Mononuclear cell (primary cell): ENCODE measurements around the gene ZNF609. TPM values are rescaled to one million over a fixed set of nuclear protein-coding genes. Genes with fewer than 3 reads are reported as not detected.

Experiments used
- H3K27me3 ChIP-seq: 2 replicates; pipeline ENCODE4 v1.6.0; 2011; ENCODE audit warnings: low read length, control low read depth; ENCODE audit not compliant: insufficient read depth
- H3K4me1 ChIP-seq: 2 replicates; pipeline ENCODE4 v1.5.1; 2011; ENCODE audit warnings: mild to moderate bottlenecking, low read length, control low read depth; ENCODE audit not compliant: insufficient read depth
- H3K4me3 ChIP-seq: 2 replicates; pipeline ENCODE4 v1.5.1; 2011; ENCODE audit warnings: mild to moderate bottlenecking, low read length, moderate library complexity
- H3K9me3 ChIP-seq: 2 replicates; pipeline ENCODE4 v1.5.1; 2011; ENCODE audit warnings: low read depth, mild to moderate bottlenecking, control low read depth, low read length
- total RNA-seq: library from RNA; depleted of rRNA; stranded (reverse); fragments of >200 nt; gene quantifications from one replicate; pipeline ENCODE4 v1.2.3, GENCODE V29; 2012

ZNF609 gene, protein sequence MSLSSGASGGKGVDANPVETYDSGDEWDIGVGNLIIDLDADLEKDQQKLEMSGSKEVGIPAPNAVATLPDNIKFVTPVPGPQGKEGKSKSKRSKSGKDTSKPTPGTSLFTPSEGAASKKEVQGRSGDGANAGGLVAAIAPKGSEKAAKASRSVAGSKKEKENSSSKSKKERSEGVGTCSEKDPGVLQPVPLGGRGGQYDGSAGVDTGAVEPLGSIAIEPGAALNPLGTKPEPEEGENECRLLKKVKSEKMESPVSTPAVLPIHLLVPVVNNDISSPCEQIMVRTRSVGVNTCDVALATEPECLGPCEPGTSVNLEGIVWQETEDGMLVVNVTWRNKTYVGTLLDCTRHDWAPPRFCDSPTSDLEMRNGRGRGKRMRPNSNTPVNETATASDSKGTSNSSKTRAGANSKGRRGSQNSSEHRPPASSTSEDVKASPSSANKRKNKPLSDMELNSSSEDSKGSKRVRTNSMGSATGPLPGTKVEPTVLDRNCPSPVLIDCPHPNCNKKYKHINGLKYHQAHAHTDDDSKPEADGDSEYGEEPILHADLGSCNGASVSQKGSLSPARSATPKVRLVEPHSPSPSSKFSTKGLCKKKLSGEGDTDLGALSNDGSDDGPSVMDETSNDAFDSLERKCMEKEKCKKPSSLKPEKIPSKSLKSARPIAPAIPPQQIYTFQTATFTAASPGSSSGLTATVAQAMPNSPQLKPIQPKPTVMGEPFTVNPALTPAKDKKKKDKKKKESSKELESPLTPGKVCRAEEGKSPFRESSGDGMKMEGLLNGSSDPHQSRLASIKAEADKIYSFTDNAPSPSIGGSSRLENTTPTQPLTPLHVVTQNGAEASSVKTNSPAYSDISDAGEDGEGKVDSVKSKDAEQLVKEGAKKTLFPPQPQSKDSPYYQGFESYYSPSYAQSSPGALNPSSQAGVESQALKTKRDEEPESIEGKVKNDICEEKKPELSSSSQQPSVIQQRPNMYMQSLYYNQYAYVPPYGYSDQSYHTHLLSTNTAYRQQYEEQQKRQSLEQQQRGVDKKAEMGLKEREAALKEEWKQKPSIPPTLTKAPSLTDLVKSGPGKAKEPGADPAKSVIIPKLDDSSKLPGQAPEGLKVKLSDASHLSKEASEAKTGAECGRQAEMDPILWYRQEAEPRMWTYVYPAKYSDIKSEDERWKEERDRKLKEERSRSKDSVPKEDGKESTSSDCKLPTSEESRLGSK (N-terminal part only)
- 34.3 TPM for total RNA-seq

DNA sequence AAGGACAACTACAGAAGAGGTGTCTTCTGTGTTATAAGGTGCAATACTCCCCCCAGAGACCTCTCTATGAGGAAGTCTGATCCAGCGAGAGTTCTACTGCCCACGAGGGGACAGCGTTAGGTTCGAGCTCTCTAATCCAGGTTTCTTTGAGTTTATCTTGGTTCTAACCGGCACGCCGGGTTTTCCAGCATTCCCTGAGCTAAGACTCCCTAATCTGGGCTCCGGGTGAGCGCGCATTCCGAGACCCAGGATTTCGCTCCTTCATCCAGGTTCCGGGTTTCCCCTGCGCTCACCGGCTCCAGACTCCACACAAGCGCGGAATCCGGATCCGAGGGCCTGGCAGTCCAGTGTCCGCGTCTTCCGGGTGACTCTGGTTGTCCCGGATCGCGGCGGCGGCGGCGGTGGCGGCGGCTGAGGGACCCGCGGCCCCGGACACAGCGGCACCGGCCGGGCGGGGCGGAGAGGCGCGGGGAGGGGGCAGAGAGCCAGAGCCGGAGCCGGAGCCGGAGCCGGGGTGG is at the start of gene ZNF609:
Gene ZNF609 (plus strand): TSS at position 373 of the 518 bp plus-strand sequence. CDS start 38,842 bp downstream, outside the sequence.
- Histone ChIP-seq H3K4me1 (peaks cover 70% of the 10 kb centered on the region), H3K27me3 (no peaks in the 10 kb centered on the region)

DNA sequence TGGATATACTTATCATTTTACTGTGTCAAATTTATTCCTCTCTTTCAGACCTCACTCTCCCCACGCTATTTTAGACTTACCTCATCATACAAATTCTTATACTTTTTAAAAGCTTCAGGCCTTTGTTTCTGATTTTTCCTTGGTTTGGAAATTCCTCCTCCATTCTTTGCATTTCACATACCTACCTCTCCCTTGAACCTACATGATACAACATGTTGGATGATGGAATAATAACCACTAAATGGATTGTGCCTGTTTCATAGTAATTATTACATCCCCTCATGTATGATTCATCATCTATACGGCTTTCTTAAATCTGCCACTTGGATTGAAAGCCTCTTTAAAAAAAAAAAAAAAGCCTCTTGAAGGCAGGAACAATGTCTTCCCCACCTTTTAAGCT is 48.2 kb upstream of the ZNF609 start:
- Histone ChIP-seq H3K9me3 (no peaks in the 10 kb centered on the region), H3K27me3 (no peaks in the 10 kb centered on the region), H3K4me3 (no peak overlapping the region), H3K4me1 (no peaks in the 10 kb centered on the region)

More for the DNA sequence above, at the start of gene ZNF609:
- no peaks in the 10 kb centered on the region for H3K9me3 ChIP-seq
- H3K4me3 ChIP-seq = peak within 1 kb of the TSS; percentile 46

DNA sequence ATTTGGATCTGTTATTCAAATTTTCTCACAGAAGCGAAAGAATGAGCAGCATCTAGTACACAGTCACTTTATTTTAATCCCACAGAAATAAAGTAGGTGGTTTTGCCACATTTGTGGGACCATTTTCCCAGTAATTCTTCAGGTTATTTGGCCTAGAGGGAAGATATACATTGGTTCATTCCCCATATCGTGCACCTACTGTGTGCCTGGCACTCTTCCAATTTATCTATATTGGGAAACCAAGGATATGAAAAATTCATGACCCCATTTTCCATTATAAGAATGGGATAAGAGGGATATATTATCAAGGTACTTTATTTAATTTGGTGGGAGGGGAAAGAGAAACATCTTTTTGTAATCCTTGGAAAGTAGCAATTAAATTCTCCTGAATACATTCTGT is 37.7 kb upstream of the ZNF609 start:
- Histone ChIP-seq H3K27me3 (no peaks in the 10 kb centered on the region), H3K9me3 (no peaks in the 10 kb centered on the region), H3K4me1 (peaks cover 6% of the 10 kb centered on the region), H3K4me3 (no peak overlapping the region)

DNA sequence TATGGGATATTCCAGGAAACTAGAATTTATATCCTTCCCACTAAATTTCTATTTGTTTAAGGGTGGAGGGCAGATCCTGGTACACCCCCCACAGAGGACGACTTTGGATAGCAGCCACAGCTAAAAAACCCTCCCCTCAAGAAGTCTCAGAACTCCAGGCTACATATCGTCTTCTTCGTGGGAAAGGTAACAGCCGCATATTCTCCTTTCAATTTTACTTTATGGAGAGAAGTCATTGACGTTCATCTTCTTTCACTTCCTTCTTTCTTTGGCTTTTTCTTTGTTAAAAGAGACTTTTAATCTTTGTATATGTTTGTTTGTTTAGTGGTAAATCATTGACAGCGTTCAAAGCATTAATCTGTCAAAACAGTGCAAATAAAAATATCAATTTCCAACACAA is 36.4 kb upstream of the ZNF609 start:
- Histone ChIP-seq H3K4me1 (peaks cover 7% of the 10 kb centered on the region), H3K27me3 (no peaks in the 10 kb centered on the region), H3K9me3 (no peaks in the 10 kb centered on the region), H3K4me3 (no peak overlapping the region)

DNA sequence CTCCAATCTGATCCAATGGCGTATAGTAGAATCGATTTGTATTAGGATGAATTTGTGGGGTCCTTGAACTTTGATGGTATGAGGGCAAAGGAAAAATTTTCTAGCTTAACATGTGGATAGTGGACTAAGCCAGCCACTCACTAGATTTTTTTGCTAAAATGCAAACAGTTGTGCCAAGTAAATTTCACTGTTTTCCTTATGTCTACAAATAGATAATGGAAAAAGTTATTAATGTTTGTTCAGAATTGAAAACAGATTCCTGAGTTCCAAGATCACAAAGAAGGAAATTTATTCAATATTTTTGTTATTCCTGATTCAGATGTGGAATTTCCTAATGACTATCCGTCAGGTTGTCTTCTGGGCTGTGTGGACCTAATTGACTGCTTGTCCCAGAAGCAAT is 35.2 kb upstream of the ZNF609 start:
- Histone ChIP-seq H3K9me3 (no peaks in the 10 kb centered on the region), H3K4me3 (no peak overlapping the region), H3K4me1 (peaks cover 19% of the 10 kb centered on the region)

DNA sequence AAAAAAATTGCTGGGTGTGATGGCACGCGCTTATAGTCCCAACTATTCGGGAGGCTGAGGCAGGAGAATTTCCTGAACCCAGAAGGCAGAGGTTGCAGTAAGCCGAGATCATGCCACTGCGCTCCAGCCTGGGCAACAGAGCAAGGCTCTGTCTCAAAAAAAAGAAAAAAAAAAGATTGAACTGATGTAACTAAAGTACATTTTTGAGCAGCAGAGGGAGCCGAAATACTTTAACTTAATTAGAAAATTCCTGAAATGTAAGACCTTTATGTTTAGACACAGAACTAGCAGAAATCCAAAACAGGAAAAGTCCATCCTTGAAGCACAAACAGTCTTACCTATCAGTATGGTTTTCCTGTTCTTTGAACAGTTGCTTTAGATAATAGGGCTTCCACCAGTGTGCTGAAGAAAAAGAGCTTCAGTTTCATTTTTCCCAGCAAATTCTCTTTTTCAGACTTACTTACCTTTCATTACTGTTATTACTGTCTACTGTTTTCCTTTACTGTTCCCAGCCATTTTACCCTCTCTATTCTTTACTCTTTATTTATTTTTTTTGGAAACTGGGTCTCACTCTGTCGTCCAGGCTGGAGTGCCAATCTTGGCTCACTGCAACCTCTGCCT is 33.4 kb upstream of the ZNF609 start:
- Histone ChIP-seq H3K27me3 (no peaks in the 10 kb centered on the region), H3K4me3 (no peak overlapping the region), H3K9me3 (no peaks in the 10 kb centered on the region), H3K4me1 (peaks cover 25% of the 10 kb centered on the region)

More for the DNA sequence above, 35.2 kb upstream of the ZNF609 start:
- no peaks in the 10 kb centered on the region for H3K27me3 ChIP-seq

DNA sequence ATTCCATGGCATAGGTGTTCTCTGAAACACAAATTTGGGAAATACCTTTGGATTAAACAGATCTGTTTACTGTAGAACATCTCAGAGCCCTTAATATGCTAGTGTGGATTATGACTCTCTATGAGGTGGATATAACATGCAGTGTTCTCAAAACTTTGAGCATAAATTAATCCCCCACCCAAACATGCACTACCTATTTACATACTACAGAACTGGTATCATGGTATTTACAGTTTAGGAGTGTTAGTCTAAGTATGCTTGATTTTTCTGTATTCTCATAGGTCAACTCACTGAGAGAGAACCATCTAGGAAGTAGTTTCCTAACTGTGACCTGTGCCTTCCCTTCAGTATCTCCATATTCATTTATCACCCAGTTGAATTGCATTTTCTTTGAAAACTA is 30.9 kb upstream of the ZNF609 start:
- Histone ChIP-seq H3K4me1 (peaks cover 19% of the 10 kb centered on the region), H3K9me3 (no peaks in the 10 kb centered on the region), H3K27me3 (no peaks in the 10 kb centered on the region), H3K4me3 (no peak overlapping the region)

DNA sequence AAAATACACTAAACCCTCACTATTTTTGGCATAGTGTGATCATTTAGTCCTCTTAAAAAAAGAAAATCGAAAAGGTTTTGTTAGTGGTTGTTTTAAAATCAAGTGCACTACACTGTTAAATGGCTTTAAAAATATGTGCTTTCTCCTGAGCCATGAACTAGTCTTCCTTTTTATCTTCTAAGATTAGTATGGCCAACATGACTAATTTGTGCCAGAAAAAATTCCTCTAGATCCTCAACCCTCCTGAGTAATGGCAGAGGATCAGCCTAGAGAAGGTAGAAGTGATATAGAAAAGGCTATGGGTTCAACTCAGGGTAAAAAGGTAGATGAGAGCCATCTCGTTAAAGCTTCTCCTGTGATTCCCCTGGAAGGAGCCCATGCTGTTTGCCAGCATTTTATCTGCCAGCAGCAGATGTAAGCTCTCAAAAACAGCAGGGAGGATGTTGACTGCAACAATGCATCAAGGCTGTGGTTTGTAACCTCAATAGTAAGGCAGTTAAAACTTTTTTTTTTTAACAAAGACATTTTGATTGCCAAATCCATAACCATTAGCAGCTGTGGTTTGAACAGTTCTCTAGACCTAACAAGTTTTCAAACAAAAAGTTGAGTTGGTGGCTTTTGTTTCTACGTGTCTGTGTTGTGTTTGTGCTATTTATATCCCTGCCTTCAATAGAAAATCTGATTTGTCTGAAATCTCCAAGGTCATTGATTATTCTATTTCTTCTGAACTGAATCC is 30.2 kb upstream of the ZNF609 start:
- Histone ChIP-seq H3K4me3 (no peak overlapping the region), H3K4me1 (peaks cover 19% of the 10 kb centered on the region), H3K27me3 (no peaks in the 10 kb centered on the region), H3K9me3 (no peaks in the 10 kb centered on the region)

DNA sequence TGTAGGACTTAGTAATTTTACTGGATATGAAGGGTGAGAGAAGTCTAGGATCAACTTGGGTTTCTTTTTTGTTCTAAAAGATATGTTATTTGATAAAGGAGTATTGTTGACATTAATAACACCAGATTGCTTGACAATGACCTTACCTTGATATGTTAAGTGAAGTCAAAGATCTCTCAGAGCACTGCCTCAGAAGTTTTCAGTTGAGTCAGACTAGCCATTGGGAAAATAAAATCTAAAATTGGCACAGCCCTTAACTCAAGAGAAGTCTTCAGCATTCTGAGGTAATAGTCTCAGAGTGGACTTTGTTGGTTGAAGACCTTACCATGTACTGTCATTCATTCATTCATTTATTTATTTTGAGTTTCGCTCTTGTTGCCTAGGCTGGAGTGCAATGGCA is 22.4 kb upstream of the ZNF609 start:
- peaks cover 6% of the 10 kb centered on the region for H3K4me1 ChIP-seq
- H3K9me3 ChIP-seq = no peaks in the 10 kb centered on the region
- H3K27me3 ChIP-seq = no peaks in the 10 kb centered on the region
- no peak overlapping the region for H3K4me3 ChIP-seq

DNA sequence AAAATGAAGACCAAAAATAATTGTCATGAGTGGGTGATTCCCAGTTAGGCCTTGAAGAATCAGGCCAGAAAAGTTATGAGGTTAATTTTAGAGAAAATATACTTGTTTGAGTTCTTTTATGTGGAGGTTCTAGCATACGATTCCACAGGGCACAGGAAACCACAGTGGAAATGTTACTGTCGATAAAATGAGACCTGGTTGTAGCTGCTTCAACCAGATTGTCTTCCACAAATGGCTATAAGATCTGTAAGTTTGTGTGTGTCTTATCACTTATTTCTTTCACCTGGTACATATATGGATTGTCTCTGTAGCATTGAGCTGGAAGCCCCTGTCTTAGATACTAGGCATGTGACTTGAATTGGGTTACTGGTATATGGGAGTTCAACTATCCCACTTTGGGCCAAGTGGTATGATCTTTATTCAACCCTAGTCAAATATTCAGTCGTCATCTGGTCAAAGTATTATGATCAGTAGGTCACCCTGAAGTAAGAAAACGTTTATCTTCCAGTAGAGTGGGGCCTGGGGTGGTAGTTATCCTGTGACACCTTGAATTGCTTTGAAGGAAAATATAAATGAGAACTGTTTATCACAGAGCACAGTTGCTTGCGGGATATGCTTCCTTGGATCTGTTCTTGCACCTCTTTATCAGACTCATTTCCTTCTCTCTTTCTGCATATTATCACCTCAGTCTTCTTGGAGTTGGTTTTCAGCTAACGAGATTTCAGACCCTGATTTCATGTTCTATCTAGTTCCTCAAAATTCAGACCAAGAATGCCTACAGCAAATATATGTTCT is 21.5 kb upstream of the ZNF609 start:
- Histone ChIP-seq H3K27me3 (no peaks in the 10 kb centered on the region), H3K9me3 (no peaks in the 10 kb centered on the region), H3K4me1 (peaks cover 6% of the 10 kb centered on the region), H3K4me3 (no peak overlapping the region)

DNA sequence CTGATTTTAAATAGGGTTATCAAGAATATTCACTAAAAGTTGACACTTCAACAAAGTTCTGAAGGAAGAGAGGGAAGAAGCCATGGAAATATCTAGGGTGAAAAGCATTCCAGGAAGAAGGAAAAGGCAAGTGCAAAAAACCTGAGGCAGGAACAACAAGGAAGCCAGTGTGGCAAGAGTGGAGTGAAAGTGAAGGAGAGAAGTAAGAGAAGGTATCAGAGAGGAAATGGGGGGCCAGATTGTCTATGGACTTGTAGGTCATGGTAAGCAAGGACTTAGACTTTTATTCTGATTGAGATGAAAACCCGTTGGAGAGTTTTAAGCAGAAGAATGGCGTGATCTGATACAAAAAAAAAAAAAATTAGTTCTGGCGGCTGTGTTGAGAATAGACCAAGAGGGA is 18.5 kb upstream of the ZNF609 start:
- Histone ChIP-seq H3K4me3 (no peak overlapping the region), H3K27me3 (no peaks in the 10 kb centered on the region), H3K9me3 (no peaks in the 10 kb centered on the region)

DNA sequence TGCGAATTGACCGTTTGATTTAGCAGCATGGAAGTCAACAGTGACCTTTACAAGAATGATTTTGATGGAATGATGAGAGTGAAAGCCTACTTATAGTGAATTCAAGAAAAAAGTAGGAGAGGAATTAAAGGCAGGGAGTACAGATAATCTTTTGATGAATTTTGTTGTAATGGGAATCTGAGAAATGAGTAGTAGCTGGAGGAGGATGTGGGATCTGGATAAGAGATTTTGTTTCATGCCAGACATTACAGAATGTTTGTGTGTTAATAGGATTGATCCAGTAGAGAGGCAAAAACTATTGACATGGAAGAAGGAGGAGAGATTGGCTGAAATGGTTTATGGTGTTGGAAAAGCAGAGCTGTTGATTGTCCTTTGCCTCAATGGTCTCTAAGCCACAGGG is 17.4 kb upstream of the ZNF609 start:
- Histone ChIP-seq H3K4me3 (no peak overlapping the region), H3K9me3 (no peaks in the 10 kb centered on the region), H3K27me3 (no peaks in the 10 kb centered on the region), H3K4me1 (peaks cover 23% of the 10 kb centered on the region)

More for the DNA sequence above, 18.5 kb upstream of the ZNF609 start:
- peaks cover 17% of the 10 kb centered on the region for H3K4me1 ChIP-seq
